ENCODE data around the gene SNED1. TPM values are rescaled to one million over a fixed set of nuclear protein-coding genes. Genes with fewer than 3 reads are reported as not detected.
"Not testable (repeated sequence)": the region's sequence is repeated elsewhere in the genome, so short reads cannot be mapped to it uniquely, and the experiment has no call there.

Gene SNED1
- total RNA-seq, 1 experiment from 2014 or later, result 2.8 TPM

GRCh38 chr2:241091734-241092445 lies 93.5 kb downstream of the SNED1 start:
- H3K4me3 ChIP-seq, result no peak overlapping the region
- no peak overlapping the region for H3K4me2 ChIP-seq
- H3K36me3 ChIP-seq (ENCODE audit: low read depth), result peaks cover 35% of the 10 kb centered on the region
- no peaks in the 10 kb centered on the region for H3K79me2 ChIP-seq (ENCODE audit: low read depth)
- no peaks in the 10 kb centered on the region for H3K9me3 ChIP-seq (ENCODE audit: insufficient read depth, low read depth)
- no peaks in the 10 kb centered on the region; the same call in 1 of the 2 replicates for H3F3A ChIP-seq (ENCODE audit: insufficient read depth, low read depth)
- CTCF ChIA-PET, result interaction anchor here (0.6 kb wide), 1 partner anchor 13 kb away, joined by 8 read pairs; no protein-coding TSS in a partner anchor
- H2AFZ ChIP-seq, result no peak overlapping the region
- H3K9me2 ChIP-seq (ENCODE audit: insufficient read depth), result no peaks in the 10 kb centered on the region
- TF ChIP-seq CTCF (conservative IDR thresholded peaks at IDR 0.05), result no peak
- no peak for TF ChIP-seq EZH2 (IDR thresholded peaks at IDR 0.05; ENCODE audit: low read depth)
- intact Hi-C loops (cut with micrococcal nuclease; ENCODE audit: unreplicated experiment), result no loop called here
- no peaks in the 10 kb centered on the region for H3K4me1 ChIP-seq (replicated peaks; ENCODE audit: insufficient read depth)
- DNase-seq, result no peak
- no peaks in the 10 kb centered on the region for H3K27me3 ChIP-seq (ENCODE audit: insufficient read depth, low read depth)
- peaks cover 6% of the 10 kb centered on the region; the same call in 1 of the 2 replicates for H4K20me1 ChIP-seq (ENCODE audit: insufficient read depth)
- H3K27ac ChIP-seq, result no peak overlapping the region
- BruUV-seq (replicated peaks), result no TSS peak
- POLR2A ChIA-PET (ENCODE audit: unreplicated experiment), result no interaction called here

GRCh38 chr2:241092677-241093076 lies 94.3 kb downstream of the SNED1 start:
- Histone ChIP-seq H3K4me1 (replicated peaks; ENCODE audit: insufficient read depth) (no peaks in the 10 kb centered on the region), H4K20me1 (ENCODE audit: insufficient read depth) (peaks cover 6% of the 10 kb centered on the region; the same call in 1 of the 2 replicates), H2AFZ (no peak overlapping the region), H3K9me2 (ENCODE audit: insufficient read depth) (no peaks in the 10 kb centered on the region), H3K36me3 (ENCODE audit: low read depth) (peaks cover 28% of the 10 kb centered on the region), H3K79me2 (ENCODE audit: low read depth) (no peaks in the 10 kb centered on the region), H3K27ac (no peak overlapping the region), H3K27me3 (ENCODE audit: insufficient read depth, low read depth) (no peaks in the 10 kb centered on the region), H3K4me3 (no peak overlapping the region), H3F3A (ENCODE audit: insufficient read depth, low read depth) (peaks cover 1% of the 10 kb centered on the region; the same call in 1 of the 2 replicates), H3K9me3 (ENCODE audit: insufficient read depth, low read depth) (no peaks in the 10 kb centered on the region), H3K4me2 (no peak overlapping the region)
- ChIA-PET CTCF (no interaction called here), POLR2A (ENCODE audit: unreplicated experiment) (interaction anchor here (0.6 kb wide), 1 partner anchor 14 kb away, joined by 4 read pairs; no protein-coding TSS in a partner anchor)
- no peak for DNase-seq
- intact Hi-C loops (cut with micrococcal nuclease; ENCODE audit: unreplicated experiment), result no loop called here
- no peak for TF ChIP-seq EZH2 (IDR thresholded peaks at IDR 0.05; ENCODE audit: low read depth)
- no peak for TF ChIP-seq CTCF (conservative IDR thresholded peaks at IDR 0.05)
- BruUV-seq (replicated peaks), result no TSS peak

GRCh38 chr2:241093133-241093781 lies 94.8 kb downstream of the SNED1 start:
- H3K27ac ChIP-seq; H3K4me1 ChIP-seq (replicated peaks; ENCODE audit: insufficient read depth); H3K79me2 ChIP-seq (ENCODE audit: low read depth); intact Hi-C loops (cut with micrococcal nuclease; ENCODE audit: unreplicated experiment); H3K4me3 ChIP-seq; H3K4me2 ChIP-seq; BruUV-seq (replicated peaks); H3K9me2 ChIP-seq (ENCODE audit: insufficient read depth); H3K27me3 ChIP-seq (ENCODE audit: insufficient read depth, low read depth); H2AFZ ChIP-seq; DNase-seq; H4K20me1 ChIP-seq (ENCODE audit: insufficient read depth); H3K9me3 ChIP-seq (ENCODE audit: insufficient read depth, low read depth); CTCF ChIA-PET; H3F3A ChIP-seq (ENCODE audit: insufficient read depth, low read depth): not testable (repeated sequence)
- H3K36me3 ChIP-seq (ENCODE audit: low read depth), result peaks cover 24% of the 10 kb centered on the region
- POLR2A ChIA-PET (ENCODE audit: unreplicated experiment), result interaction anchor here (0.6 kb wide), 1 partner anchor 15 kb away, joined by 4 read pairs; no protein-coding TSS in a partner anchor

Data from PC-9 (cell line).